ENCODE results near the gene MTMR1.

DNA sequence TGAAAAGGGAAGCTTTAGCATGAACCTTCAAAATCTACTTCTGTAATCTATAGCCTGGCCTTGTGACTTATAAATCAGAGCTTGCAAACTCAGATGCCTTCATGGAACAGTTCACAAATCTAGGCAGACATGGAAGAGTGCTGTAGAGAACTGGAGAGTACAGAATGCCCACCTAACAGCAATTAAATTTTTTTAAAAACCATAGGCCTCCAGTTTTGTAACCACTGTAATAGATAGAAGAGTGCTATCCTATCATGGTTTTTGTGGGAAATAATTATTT lies 10.4 kb downstream of the MTMR1 start:
- TF ChIP-seq, protein P1, sequence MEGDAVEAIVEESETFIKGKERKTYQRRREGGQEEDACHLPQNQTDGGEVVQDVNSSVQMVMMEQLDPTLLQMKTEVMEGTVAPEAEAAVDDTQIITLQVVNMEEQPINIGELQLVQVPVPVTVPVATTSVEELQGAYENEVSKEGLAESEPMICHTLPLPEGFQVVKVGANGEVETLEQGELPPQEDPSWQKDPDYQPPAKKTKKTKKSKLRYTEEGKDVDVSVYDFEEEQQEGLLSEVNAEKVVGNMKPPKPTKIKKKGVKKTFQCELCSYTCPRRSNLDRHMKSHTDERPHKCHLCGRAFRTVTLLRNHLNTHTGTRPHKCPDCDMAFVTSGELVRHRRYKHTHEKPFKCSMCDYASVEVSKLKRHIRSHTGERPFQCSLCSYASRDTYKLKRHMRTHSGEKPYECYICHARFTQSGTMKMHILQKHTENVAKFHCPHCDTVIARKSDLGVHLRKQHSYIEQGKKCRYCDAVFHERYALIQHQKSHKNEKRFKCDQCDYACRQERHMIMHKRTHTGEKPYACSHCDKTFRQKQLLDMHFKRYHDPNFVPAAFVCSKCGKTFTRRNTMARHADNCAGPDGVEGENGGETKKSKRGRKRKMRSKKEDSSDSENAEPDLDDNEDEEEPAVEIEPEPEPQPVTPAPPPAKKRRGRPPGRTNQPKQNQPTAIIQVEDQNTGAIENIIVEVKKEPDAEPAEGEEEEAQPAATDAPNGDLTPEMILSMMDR (IDR thresholded peaks at IDR 0.05), result no peak
- no peak for TF ChIP-seq POLR2A (IDR thresholded peaks at IDR 0.05)

Data from ovary (tissue), 3 donors.